ENCODE results near the gene MVB12A.
A peak's percentile ranks its signal among the peaks of the same experiment; 100 is the strongest.

Gene MVB12A

GRCh38 chr19:17419621-17420474, at the start of gene MVB12A:
Gene MVB12A (plus strand): TSS chr19:17420047. CDS start chr19:17420136, 89 bp downstream.
- DNase-seq (ENCODE audit: low spot score) (peak; percentile 96), FAIRE-seq (no peak)

DNA sequence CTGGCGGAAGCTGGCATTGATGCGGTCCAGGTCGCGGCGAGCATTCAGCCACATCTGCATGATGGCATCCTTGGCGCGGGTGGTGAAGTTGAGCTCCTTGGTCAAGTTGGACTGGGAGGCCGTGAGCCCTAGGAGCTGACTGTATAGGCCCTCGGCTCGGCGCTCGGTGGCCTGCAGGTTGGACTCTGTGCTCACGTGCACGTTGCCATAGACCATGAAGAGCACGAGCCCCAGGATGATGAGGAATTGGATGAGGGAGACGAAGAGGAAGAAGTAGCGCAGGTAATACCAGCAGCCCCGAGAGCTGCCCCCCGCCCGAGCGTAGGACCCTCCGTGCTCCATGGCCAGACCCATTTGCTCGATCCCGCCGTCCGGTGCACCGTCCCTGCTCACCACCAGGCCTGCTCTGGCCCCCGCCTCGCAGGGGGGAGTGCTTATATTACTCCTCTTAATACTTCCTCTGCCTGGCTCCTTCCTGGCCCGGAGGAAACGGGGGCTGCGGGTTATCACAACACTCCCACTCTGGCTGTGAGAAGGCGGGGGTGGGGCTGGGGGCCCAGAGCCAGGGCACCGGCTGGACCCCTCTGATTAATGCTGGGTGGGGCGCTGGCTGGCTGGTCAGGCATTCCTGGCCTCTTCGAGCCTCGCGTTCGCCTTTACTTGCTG, 42.8 kb upstream of the MVB12A start, which contains the start of gene PLVAP:
PLVAP (minus strand) TSS at position 408 of the 666 bp plus-strand sequence; CDS start at position 354, 54 bp downstream.
- DNase-seq (ENCODE audit: low spot score) (no peak), FAIRE-seq (no peak)

- FAIRE-seq (no peak), DNase-seq (ENCODE audit: low spot score) (no peak)
These were observed 41.6 kb upstream of the MVB12A start for GRCh38 chr19:17378271-17378670.

- DNase-seq (ENCODE audit: low spot score) (no peak), FAIRE-seq (no peak)
These were observed 40.6 kb upstream of the MVB12A start for GRCh38 chr19:17379221-17379631.

DNA sequence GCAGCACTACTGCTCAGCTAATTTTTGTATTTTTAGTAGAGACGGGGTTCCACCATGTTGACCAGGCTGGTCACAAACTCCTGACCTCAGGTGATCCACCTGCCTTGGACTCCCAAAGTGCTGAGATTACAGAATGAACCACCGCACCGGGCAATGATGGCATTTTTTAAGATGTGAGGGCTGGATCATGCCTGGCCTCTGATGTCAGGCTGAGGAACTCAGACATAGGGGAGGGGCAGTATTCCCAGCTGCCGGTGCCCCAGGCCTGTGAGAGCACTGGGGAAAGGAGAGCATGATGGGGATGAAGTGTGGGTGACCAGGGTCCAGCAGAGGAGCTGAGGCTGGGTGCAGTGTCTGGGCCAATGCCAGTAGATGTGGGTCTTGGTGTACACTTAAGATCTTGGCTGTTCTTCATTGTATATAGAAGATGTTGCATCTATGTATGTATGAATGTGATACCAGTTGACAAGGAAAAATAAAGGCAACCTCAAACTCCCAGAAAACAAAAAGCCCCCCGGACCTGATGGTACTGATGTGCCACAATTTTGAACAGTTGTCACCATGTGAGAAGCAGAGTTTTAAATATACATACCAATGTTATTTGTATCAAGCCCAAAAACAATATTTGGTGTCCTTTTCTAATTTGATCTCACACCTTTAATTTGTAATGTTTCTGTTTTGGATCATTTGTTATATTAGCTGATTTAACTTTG, 39.3 kb upstream of the MVB12A start:
- FAIRE-seq = no peak
- DNase-seq (ENCODE audit: low spot score) = no peak

GRCh38 chr19:17385878-17386611, 33.8 kb upstream of the MVB12A start:
- FAIRE-seq = no peak

GRCh38 chr19:17389288-17389687, 30.6 kb upstream of the MVB12A start:
- DNase-seq (ENCODE audit: low spot score) (no peak), FAIRE-seq (no peak)

More at GRCh38 chr19:17385878-17386611, 33.8 kb upstream of the MVB12A start:
- peak; percentile 37 for DNase-seq (ENCODE audit: low spot score)

DNA sequence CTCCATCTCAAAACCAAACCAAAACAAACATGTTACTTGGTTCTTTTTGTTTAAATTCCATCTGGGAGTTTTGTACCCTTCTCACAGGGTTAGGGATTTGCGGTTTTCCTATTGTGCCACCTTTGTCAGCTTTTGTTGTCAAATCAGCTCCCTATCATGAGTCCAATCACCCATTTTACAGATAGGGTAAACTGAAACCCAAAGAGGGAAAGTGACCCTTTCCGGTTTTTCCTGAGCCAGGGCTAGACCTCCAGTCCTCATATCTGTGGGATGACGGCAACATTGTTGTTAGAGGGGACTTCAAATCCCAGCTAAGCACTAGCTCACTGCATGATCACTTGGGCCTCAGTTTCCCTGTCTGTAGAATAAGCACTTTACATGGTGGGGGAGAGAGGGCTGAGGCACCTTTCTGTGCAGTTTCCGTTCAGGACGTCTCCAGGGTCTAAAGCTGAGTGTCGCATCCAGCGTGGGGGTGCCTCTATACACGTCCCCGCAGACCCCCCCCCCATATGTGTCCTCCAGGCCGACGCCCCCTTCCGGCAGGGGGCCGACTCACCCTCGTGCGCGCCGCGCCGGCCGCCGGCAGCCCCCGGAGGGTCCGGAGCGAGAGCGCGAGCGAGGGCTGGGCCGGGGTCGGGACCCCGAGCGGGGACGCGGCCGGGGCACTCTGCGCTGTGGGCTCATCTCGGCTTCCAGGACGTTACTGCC, 29.7 kb upstream of the MVB12A start:
- DNase-seq (ENCODE audit: low spot score) (no peak), FAIRE-seq (no peak)

DNA sequence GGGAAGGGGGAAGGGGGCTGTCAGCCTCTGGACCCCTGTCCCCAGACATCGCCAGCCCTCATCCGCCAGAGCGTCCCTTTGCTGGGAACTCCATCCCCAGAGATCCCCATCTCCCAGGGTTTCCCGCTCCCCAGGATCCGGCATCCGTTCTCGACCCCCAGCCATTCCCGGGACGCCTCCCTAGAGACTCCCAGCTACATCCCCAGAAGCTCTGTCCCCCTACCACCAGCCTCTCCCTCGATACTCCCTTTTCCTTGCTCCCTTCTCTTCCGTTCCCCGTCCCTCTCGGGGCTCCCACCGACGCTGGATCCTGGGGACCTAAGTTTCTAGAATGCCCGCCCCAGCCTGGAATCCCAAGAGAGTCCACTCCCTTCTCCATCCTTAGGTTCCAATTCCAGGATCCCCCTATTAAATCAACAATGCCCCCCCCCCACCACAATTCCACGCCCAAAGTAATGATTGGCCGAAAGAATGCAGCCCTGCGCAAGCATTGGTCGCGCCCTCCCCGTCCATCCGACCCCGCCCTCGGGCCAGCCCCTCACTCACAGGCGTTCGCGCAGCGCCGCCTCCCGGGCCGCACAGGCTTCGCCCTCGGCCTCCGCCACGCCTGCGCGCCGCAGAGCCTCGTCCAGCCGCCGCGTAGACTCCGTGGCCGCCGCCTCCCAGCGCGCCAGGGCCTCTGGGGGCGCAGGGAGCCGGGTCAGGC, 29.0 kb upstream of the MVB12A start:
- DNase-seq (ENCODE audit: low spot score) (peak; percentile 93), FAIRE-seq (no peak)

DNA sequence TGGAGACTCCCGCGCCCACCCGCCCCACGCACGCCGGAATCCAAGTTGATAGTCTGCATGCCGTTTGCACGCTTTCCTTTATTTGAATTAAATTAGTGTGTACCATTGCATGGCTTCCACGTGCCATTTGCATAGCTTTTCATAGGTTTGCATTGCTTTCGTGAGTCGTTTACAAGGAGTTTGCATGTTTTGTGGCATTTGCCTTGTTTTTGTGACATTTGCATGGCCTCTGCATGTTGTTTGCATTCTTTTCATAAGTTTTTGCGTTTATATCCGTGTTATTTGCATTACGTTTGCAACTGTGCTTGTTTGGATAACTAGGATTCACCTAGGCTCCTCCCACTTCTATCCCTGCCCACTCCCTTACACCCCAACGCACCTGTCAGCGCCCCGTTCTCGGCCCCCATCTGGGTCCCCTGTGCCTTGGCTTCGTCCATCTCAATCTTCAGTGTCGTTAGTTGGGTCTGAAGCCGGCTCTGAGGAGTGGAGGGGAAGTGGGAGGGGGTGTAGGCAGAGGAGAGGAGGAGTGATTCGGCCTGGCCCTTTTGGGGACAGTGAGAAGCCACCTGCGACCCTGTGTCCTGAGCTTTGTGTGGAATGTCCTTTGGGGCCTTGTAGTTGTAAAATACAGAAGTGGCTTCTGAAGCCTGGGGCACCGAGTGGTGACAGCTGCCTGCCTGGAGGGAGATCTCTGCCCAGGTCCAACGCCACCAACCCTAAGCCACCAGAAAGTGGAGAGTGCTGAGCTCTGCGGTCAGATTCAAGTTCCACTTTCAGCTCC, 28.3 kb upstream of the MVB12A start:
- no peak for DNase-seq (ENCODE audit: low spot score)
- no peak for FAIRE-seq

DNA sequence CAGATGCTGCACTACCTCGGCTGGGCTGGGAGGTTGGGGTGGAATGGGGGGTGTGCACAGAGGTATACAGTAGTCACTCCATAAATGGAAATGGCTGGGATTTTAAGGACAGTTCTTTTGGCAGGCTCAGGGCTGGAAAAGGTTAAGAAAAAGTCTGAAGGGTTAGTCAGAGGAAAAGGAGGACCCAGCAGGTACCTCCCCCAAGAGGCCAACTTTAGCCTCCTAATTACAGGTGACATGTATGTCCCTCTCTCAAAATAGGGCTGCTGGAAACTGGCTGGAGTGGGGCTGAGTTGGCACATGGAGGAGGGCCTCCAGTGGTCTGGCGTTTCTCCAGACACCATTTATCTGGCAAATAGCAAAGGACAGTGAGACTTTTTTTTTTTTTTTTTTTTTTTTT, 26.8 kb upstream of the MVB12A start:
- DNase-seq (ENCODE audit: low spot score) = no peak

DNA sequence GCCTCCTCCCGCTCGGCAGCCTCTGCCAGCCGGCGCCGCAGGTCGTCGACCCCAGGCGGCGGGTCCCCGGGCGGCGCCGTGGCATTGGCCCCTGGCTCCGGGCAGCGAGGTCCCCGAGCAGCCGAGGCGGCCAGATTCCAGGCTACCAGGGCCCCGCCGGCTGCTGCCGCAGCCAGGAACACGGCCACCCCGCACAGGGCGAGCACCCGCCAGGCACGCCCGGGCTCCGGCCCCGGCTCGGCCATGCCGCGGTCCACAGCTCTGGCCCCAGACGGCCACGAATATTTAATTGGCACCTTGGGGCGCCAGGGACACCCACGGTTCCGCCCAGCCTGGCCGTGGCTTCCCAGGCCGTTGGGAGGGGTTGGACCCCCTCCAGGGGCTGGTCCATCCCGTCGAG, 25.9 kb upstream of the MVB12A start, which contains the start of gene CCDC194:
CCDC194 (minus strand) TSS at position 283 of the 400 bp plus-strand sequence; CDS start at position 245, 38 bp downstream.
- DNase-seq (ENCODE audit: low spot score) (no peak), FAIRE-seq (no peak)

More for the DNA sequence above, 26.8 kb upstream of the MVB12A start:
- FAIRE-seq = no peak

- peak; percentile 52 for DNase-seq (ENCODE audit: low spot score)
- no peak for FAIRE-seq
These were observed 24.9 kb upstream of the MVB12A start for GRCh38 chr19:17394891-17395415.

GRCh38 chr19:17398902-17399527, 20.8 kb upstream of the MVB12A start:
- no peak for FAIRE-seq
- no peak for DNase-seq (ENCODE audit: low spot score)

DNA sequence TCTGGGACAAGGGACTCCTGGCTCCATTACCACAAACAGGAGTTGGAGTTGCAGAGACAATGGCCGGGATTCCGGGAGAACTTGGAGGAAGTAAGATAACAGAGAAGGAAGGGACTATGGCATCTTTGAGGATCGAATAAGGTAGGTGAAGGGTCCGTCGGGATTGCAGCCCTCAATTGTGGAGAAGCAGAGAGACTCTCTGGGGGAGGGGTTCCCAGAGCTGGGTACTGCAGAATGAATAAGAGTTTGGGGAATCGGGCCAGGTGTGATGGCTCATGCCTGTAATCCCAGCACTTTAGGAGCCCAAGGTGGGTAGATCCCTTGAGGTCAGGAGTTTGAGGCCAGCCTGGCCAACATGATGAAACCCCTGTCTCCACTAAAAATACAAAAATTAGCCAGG, 18.2 kb upstream of the MVB12A start:
- DNase-seq (ENCODE audit: low spot score) (no peak), FAIRE-seq (no peak)

- no peak for DNase-seq (ENCODE audit: low spot score)
- FAIRE-seq = no peak
These were observed 16.6 kb upstream of the MVB12A start for GRCh38 chr19:17402982-17403855.

GRCh38 chr19:17404015-17404414, 15.8 kb upstream of the MVB12A start:
- DNase-seq (ENCODE audit: low spot score) = no peak
- FAIRE-seq = no peak
